ENCODE results near the gene NUP50.

NUP50 gene

GRCh38 chr22:45210577-45210976, 46.9 kb downstream of the NUP50 start:
- no peak for DNase-seq

GRCh38 chr22:45210991-45211390, 47.3 kb downstream of the NUP50 start:
- no peak overlapping the region for H2BK5ac ChIP-seq (ENCODE audit: low read depth, low read length, poor library complexity)

More at GRCh38 chr22:45210577-45210976, 46.9 kb downstream of the NUP50 start:
- H3K36me3 ChIP-seq (ENCODE audit: control insufficient read depth in 1 of 2, insufficient read depth in 2 of 2, low read length in 2 of 2), result peaks cover 2 to 8% of the 10 kb centered on the region in 2 experiments
- no peak overlapping the region for H4K8ac ChIP-seq (ENCODE audit: low read depth, low read length)
- H2BK120ac ChIP-seq (ENCODE audit: insufficient read depth, low read length, poor library complexity), result no peak overlapping the region
- no peak overlapping the region for H2BK5ac ChIP-seq (ENCODE audit: low read depth, low read length, poor library complexity)
- H4K91ac ChIP-seq (ENCODE audit: low read depth, low read length), result no peak overlapping the region
- no peak overlapping the region for H2AK5ac ChIP-seq (ENCODE audit: low read length)
- H3K4me2 ChIP-seq (ENCODE audit: low read length), result no peak overlapping the region
- H3K9ac ChIP-seq (ENCODE audit: low read length), result no peak overlapping the region
- H3K27ac ChIP-seq (ENCODE audit: low read depth, low read length), result no peak overlapping the region
- WGBS (ENCODE audit: extremely low coverage, insufficient coverage, insufficient read length), result no CpG with 5 or more reads among the region's 11 CpGs
- H3K79me1 ChIP-seq (ENCODE audit: low read length), result peaks cover 6% of the 10 kb centered on the region
- no peak overlapping the region for H4K12ac ChIP-seq (ENCODE audit: low read depth, low read length)
- H3K79me2 ChIP-seq (ENCODE audit: control insufficient read depth, insufficient read depth, low read length, poor library complexity), result no peaks in the 10 kb centered on the region
- H3K23ac ChIP-seq (ENCODE audit: low read length), result no peak overlapping the region
- no peak overlapping the region for H3K4ac ChIP-seq (ENCODE audit: low read depth, low read length)
- H3K14ac ChIP-seq (ENCODE audit: low read length), result peak overlapping the region; percentile 26
- H3K4me3 ChIP-seq (ENCODE audit: low read depth, low read length), result no peak overlapping the region
- H3K18ac ChIP-seq (ENCODE audit: low read length), result peak overlapping the region; percentile 14
- no peak overlapping the region for H2BK12ac ChIP-seq (ENCODE audit: low read length)
- H3K27me3 ChIP-seq (ENCODE audit: insufficient read depth, low read length), result no peaks in the 10 kb centered on the region
- no peaks in the 10 kb centered on the region for H3K9me3 ChIP-seq (ENCODE audit: insufficient read depth, low read depth, low read length)
- H2AFZ ChIP-seq (ENCODE audit: insufficient read depth, low read length, poor library complexity), result no peak overlapping the region
- peaks cover 28 to 31% of the 10 kb centered on the region in 2 experiments for H3K4me1 ChIP-seq (ENCODE audit: control insufficient read depth in 1 of 2, insufficient read depth in 2 of 2, low read length in 2 of 2)

GRCh38 chr22:45211435-45211834, 47.7 kb downstream of the NUP50 start:
- no peaks in the 10 kb centered on the region for H3K27me3 ChIP-seq (ENCODE audit: insufficient read depth, low read length)
- no peak overlapping the region for H4K12ac ChIP-seq (ENCODE audit: low read depth, low read length)
- no peak overlapping the region for H3K4me2 ChIP-seq (ENCODE audit: low read length)
- no peak overlapping the region for H2AFZ ChIP-seq (ENCODE audit: insufficient read depth, low read length, poor library complexity)
- H3K4me3 ChIP-seq (ENCODE audit: low read depth, low read length), result no peak overlapping the region
- H3K4ac ChIP-seq (ENCODE audit: low read depth, low read length), result no peak overlapping the region
- no peak overlapping the region for H2AK5ac ChIP-seq (ENCODE audit: low read length)
- H3K23ac ChIP-seq (ENCODE audit: low read length), result no peak overlapping the region
- no peak overlapping the region for H3K9ac ChIP-seq (ENCODE audit: low read length)
- no peak overlapping the region for H3K14ac ChIP-seq (ENCODE audit: low read length)
- peaks cover 28 to 31% of the 10 kb centered on the region in 2 experiments for H3K4me1 ChIP-seq (ENCODE audit: control insufficient read depth in 1 of 2, insufficient read depth in 2 of 2, low read length in 2 of 2)
- H2BK12ac ChIP-seq (ENCODE audit: low read length), result no peak overlapping the region
- H2BK120ac ChIP-seq (ENCODE audit: insufficient read depth, low read length, poor library complexity), result no peak overlapping the region
- H4K8ac ChIP-seq (ENCODE audit: low read depth, low read length), result no peak overlapping the region
- no CpG with 5 or more reads among the region's 8 CpGs for WGBS (ENCODE audit: extremely low coverage, insufficient coverage, insufficient read length)
- no peaks in the 10 kb centered on the region for H3K79me2 ChIP-seq (ENCODE audit: control insufficient read depth, insufficient read depth, low read length, poor library complexity)
- DNase-seq, result no peak
- no peaks in the 10 kb centered on the region for H3K9me3 ChIP-seq (ENCODE audit: insufficient read depth, low read depth, low read length)
- no peak overlapping the region for H4K91ac ChIP-seq (ENCODE audit: low read depth, low read length)
- no peak overlapping the region for H3K18ac ChIP-seq (ENCODE audit: low read length)
- H3K27ac ChIP-seq (ENCODE audit: low read depth, low read length), result no peak overlapping the region
- peaks cover 6% of the 10 kb centered on the region for H3K79me1 ChIP-seq (ENCODE audit: low read length)
- no peak overlapping the region for H2BK5ac ChIP-seq (ENCODE audit: low read depth, low read length, poor library complexity)
- peaks cover 2 to 8% of the 10 kb centered on the region in 2 experiments for H3K36me3 ChIP-seq (ENCODE audit: control insufficient read depth in 1 of 2, insufficient read depth in 2 of 2, low read length in 2 of 2)

More at GRCh38 chr22:45210991-45211390, 47.3 kb downstream of the NUP50 start:
- no peak overlapping the region for H4K91ac ChIP-seq (ENCODE audit: low read depth, low read length)
- H4K12ac ChIP-seq (ENCODE audit: low read depth, low read length), result no peak overlapping the region
- H3K79me2 ChIP-seq (ENCODE audit: control insufficient read depth, insufficient read depth, low read length, poor library complexity), result no peaks in the 10 kb centered on the region
- H3K9ac ChIP-seq (ENCODE audit: low read length), result no peak overlapping the region
- no peak overlapping the region for H3K4ac ChIP-seq (ENCODE audit: low read depth, low read length)
- no peak overlapping the region for H2BK12ac ChIP-seq (ENCODE audit: low read length)
- no peaks in the 10 kb centered on the region for H3K27me3 ChIP-seq (ENCODE audit: insufficient read depth, low read length)
- H3K79me1 ChIP-seq (ENCODE audit: low read length), result peaks cover 6% of the 10 kb centered on the region
- no peaks in the 10 kb centered on the region for H3K9me3 ChIP-seq (ENCODE audit: insufficient read depth, low read depth, low read length)
- H3K4me2 ChIP-seq (ENCODE audit: low read length), result no peak overlapping the region
- no peak overlapping the region for H3K4me3 ChIP-seq (ENCODE audit: low read depth, low read length)
- no peak overlapping the region for H3K23ac ChIP-seq (ENCODE audit: low read length)
- H4K8ac ChIP-seq (ENCODE audit: low read depth, low read length), result no peak overlapping the region
- H2BK120ac ChIP-seq (ENCODE audit: insufficient read depth, low read length, poor library complexity), result no peak overlapping the region
- H3K18ac ChIP-seq (ENCODE audit: low read length), result no peak overlapping the region
- no peak overlapping the region for H3K14ac ChIP-seq (ENCODE audit: low read length)
- no CpG with 5 or more reads among the region's 8 CpGs for WGBS (ENCODE audit: extremely low coverage, insufficient coverage, insufficient read length)
- peaks cover 28 to 31% of the 10 kb centered on the region in 2 experiments for H3K4me1 ChIP-seq (ENCODE audit: control insufficient read depth in 1 of 2, insufficient read depth in 2 of 2, low read length in 2 of 2)
- H3K27ac ChIP-seq (ENCODE audit: low read depth, low read length), result no peak overlapping the region
- no peak for DNase-seq
- H2AFZ ChIP-seq (ENCODE audit: insufficient read depth, low read length, poor library complexity), result no peak overlapping the region
- no peak overlapping the region for H2AK5ac ChIP-seq (ENCODE audit: low read length)
- H3K36me3 ChIP-seq (ENCODE audit: control insufficient read depth in 1 of 2, insufficient read depth in 2 of 2, low read length in 2 of 2), result peaks cover 2 to 8% of the 10 kb centered on the region in 2 experiments

GRCh38 chr22:45211848-45212247, 48.1 kb downstream of the NUP50 start:
- Histone ChIP-seq H4K8ac (ENCODE audit: low read depth, low read length) (no peak overlapping the region), H3K4me2 (ENCODE audit: low read length) (no peak overlapping the region), H3K79me2 (ENCODE audit: control insufficient read depth, insufficient read depth, low read length, poor library complexity) (no peaks in the 10 kb centered on the region), H3K4me1 (ENCODE audit: control insufficient read depth in 1 of 2, insufficient read depth in 2 of 2, low read length in 2 of 2) (peaks cover 28 to 31% of the 10 kb centered on the region in 2 experiments), H4K91ac (ENCODE audit: low read depth, low read length) (peak overlapping the region; percentile 32), H4K12ac (ENCODE audit: low read depth, low read length) (no peak overlapping the region), H3K9ac (ENCODE audit: low read length) (no peak overlapping the region), H3K4me3 (ENCODE audit: low read depth, low read length) (no peak overlapping the region), H3K79me1 (ENCODE audit: low read length) (peaks cover 6% of the 10 kb centered on the region), H3K4ac (ENCODE audit: low read depth, low read length) (no peak overlapping the region), H3K36me3 (ENCODE audit: control insufficient read depth in 1 of 2, insufficient read depth in 2 of 2, low read length in 2 of 2) (peaks cover 2 to 8% of the 10 kb centered on the region in 2 experiments), H2BK5ac (ENCODE audit: low read depth, low read length, poor library complexity) (no peak overlapping the region), H2BK12ac (ENCODE audit: low read length) (peak overlapping the region; percentile 9), H3K14ac (ENCODE audit: low read length) (peak overlapping the region; percentile 23), H2AK5ac (ENCODE audit: low read length) (no peak overlapping the region), H3K9me3 (ENCODE audit: insufficient read depth, low read depth, low read length) (no peaks in the 10 kb centered on the region), H3K23ac (ENCODE audit: low read length) (no peak overlapping the region), H3K27ac (ENCODE audit: low read depth, low read length) (peak overlapping the region; percentile 3), H3K18ac (ENCODE audit: low read length) (peak overlapping the region; percentile 28), H2AFZ (ENCODE audit: insufficient read depth, low read length, poor library complexity) (no peak overlapping the region), H3K27me3 (ENCODE audit: insufficient read depth, low read length) (no peaks in the 10 kb centered on the region), H2BK120ac (ENCODE audit: insufficient read depth, low read length, poor library complexity) (peak overlapping the region; percentile 17)
- DNase-seq, result no peak
- WGBS (ENCODE audit: extremely low coverage, insufficient coverage, insufficient read length), result no CpG with 5 or more reads among the region's 18 CpGs
